ENCODE measurements around the gene PTPRJ.

The PTPRJ gene

GRCh38 chr11:48001438-48002021 is 21.2 kb downstream of the PTPRJ start:
- CTCF ChIA-PET = no interaction called here
- no peak overlapping the region for H3K27ac ChIP-seq
- POLR2A ChIA-PET (ENCODE audit: low non-redundant PET) = interaction anchor here (0.6 kb wide), 1 partner anchor 59 kb away, joined by 3 read pairs; no protein-coding TSS in a partner anchor
- TF ChIP-seq CTCF (conservative IDR thresholded peaks at IDR 0.05; ENCODE audit: low read depth) = no peak
- DNase-seq (ENCODE audit: low spot score) = no peak

GRCh38 chr11:48002561-48002960 is 22.2 kb downstream of the PTPRJ start:
- POLR2A ChIA-PET (ENCODE audit: low non-redundant PET) = no interaction called here
- no peak overlapping the region for H3K27ac ChIP-seq
- TF ChIP-seq CTCF (conservative IDR thresholded peaks at IDR 0.05; ENCODE audit: low read depth) = no peak
- CTCF ChIA-PET = no interaction called here
- no peak for DNase-seq (ENCODE audit: low spot score)

GRCh38 chr11:48003926-48004325 is 23.6 kb downstream of the PTPRJ start:
- H3K27ac ChIP-seq = no peak overlapping the region
- POLR2A ChIA-PET (ENCODE audit: low non-redundant PET) = no interaction called here
- no peak for TF ChIP-seq CTCF (conservative IDR thresholded peaks at IDR 0.05; ENCODE audit: low read depth)
- no peak for DNase-seq (ENCODE audit: low spot score)
- CTCF ChIA-PET = no interaction called here

GRCh38 chr11:48004456-48004855 is 24.1 kb downstream of the PTPRJ start:
- H3K27ac ChIP-seq = no peak overlapping the region
- DNase-seq (ENCODE audit: low spot score) = no peak
- ChIA-PET CTCF (no interaction called here), POLR2A (ENCODE audit: low non-redundant PET) (no interaction called here)
- no peak for TF ChIP-seq CTCF (conservative IDR thresholded peaks at IDR 0.05; ENCODE audit: low read depth)

GRCh38 chr11:48005136-48005535 is 24.8 kb downstream of the PTPRJ start:
- TF ChIP-seq CTCF (conservative IDR thresholded peaks at IDR 0.05; ENCODE audit: low read depth) = no peak
- POLR2A ChIA-PET (ENCODE audit: low non-redundant PET) = no interaction called here

GRCh38 chr11:48005831-48006270 is 25.5 kb downstream of the PTPRJ start:
- ChIA-PET CTCF (interaction anchor here (0.9 to 1.0 kb wide), 2 partner anchors 88 to 103 kb away, joined by 3 to 5 read pairs; no protein-coding TSS in a partner anchor), POLR2A (ENCODE audit: low non-redundant PET) (no interaction called here)
- TF ChIP-seq CTCF (conservative IDR thresholded peaks at IDR 0.05; ENCODE audit: low read depth) = no peak
- DNase-seq (ENCODE audit: low spot score) = no peak
- no peak overlapping the region for H3K27ac ChIP-seq

More at GRCh38 chr11:48005136-48005535, 24.8 kb downstream of the PTPRJ start:
- no peak overlapping the region for H3K27ac ChIP-seq
- CTCF ChIA-PET = no interaction called here
- no peak for DNase-seq (ENCODE audit: low spot score)
